ENCODE data around the gene CTTN.

Gene CTTN

GRCh38 chr11:70397983-70398833, at the start of gene CTTN:
TSS of gene CTTN (plus strand) at chr11:70398529. CDS start at chr11:70407298, 8,769 bp downstream.
- DNase-seq (ENCODE audit: low spot score) = peak; percentile 91

- no peak for DNase-seq (ENCODE audit: low spot score)
These were observed 49.7 kb upstream of the CTTN start for GRCh38 chr11:70348608-70349007.

GRCh38 chr11:70351646-70352045, 46.7 kb upstream of the CTTN start:
- no peak for DNase-seq (ENCODE audit: low spot score)

GRCh38 chr11:70352100-70352499, 46.2 kb upstream of the CTTN start:
- DNase-seq (ENCODE audit: low spot score) = no peak

GRCh38 chr11:70352601-70353000, 45.7 kb upstream of the CTTN start:
- no peak for DNase-seq (ENCODE audit: low spot score)

- DNase-seq (ENCODE audit: low spot score) = no peak
These were observed 45.0 kb upstream of the CTTN start for GRCh38 chr11:70353329-70353728.

GRCh38 chr11:70353900-70354568, 44.3 kb upstream of the CTTN start:
- no peak for DNase-seq (ENCODE audit: low spot score)

GRCh38 chr11:70354629-70355028, 43.7 kb upstream of the CTTN start:
- DNase-seq (ENCODE audit: low spot score) = no peak

- DNase-seq (ENCODE audit: low spot score) = no peak
These were observed 39.6 kb upstream of the CTTN start for GRCh38 chr11:70358753-70359152.

GRCh38 chr11:70359451-70360205, 38.7 kb upstream of the CTTN start:
- DNase-seq (ENCODE audit: low spot score) = no peak

GRCh38 chr11:70360211-70360610, 38.1 kb upstream of the CTTN start:
- DNase-seq (ENCODE audit: low spot score) = no peak

- DNase-seq (ENCODE audit: low spot score) = no peak
These were observed 34.2 kb upstream of the CTTN start for GRCh38 chr11:70364178-70364577.

GRCh38 chr11:70364745-70365543, 33.4 kb upstream of the CTTN start:
- no peak for DNase-seq (ENCODE audit: low spot score)

GRCh38 chr11:70365544-70365927, 32.8 kb upstream of the CTTN start:
- no peak for DNase-seq (ENCODE audit: low spot score)

- no peak for DNase-seq (ENCODE audit: low spot score)
These were observed 31.3 kb upstream of the CTTN start for GRCh38 chr11:70367071-70367470.

- DNase-seq (ENCODE audit: low spot score) = no peak
These were observed 29.4 kb upstream of the CTTN start for GRCh38 chr11:70368961-70369360.

GRCh38 chr11:70371241-70371640, 27.1 kb upstream of the CTTN start:
- no peak for DNase-seq (ENCODE audit: low spot score)

- no peak for DNase-seq (ENCODE audit: low spot score)
These were observed 26.3 kb upstream of the CTTN start for GRCh38 chr11:70372076-70372475.

GRCh38 chr11:70376621-70377020, 21.7 kb upstream of the CTTN start:
- no peak for DNase-seq (ENCODE audit: low spot score)

GRCh38 chr11:70377645-70378044, 20.7 kb upstream of the CTTN start:
- DNase-seq (ENCODE audit: low spot score) = no peak

- DNase-seq (ENCODE audit: low spot score) = no peak
These were observed 19.7 kb upstream of the CTTN start for GRCh38 chr11:70378506-70379134.
